Body of pancreas (tissue), 4 donors: Measurements from ENCODE around the gene SNAI3. TPM values are rescaled to one million over a fixed set of nuclear protein-coding genes. Genes with fewer than 3 reads are reported as not detected.
A peak's percentile ranks its signal among the peaks of the same experiment; 100 is the strongest.

Source experiments
- ATAC-seq: fragments of 150-250 bp; one replicate; pipeline ENCODE4 v1.9.1; 2016
- DNase-seq, 4 donors: peaks; one replicate each; pipeline ENCODE4 v3.0.0-alpha.2; 2019
- H3K27ac ChIP-seq, 4 donors: fragments of 200-600 bp; sonication (generic); 1 replicate in 3 of 4; 2 replicates in 1 of 4; pipeline versions ENCODE4 v1.5.1 to v1.6.1; 2016 to 2019; ENCODE audit warnings: mild to moderate bottlenecking in 1 of 4, mixed read lengths in 1 of 4, moderate library complexity in 1 of 4
- H3K27me3 ChIP-seq, 2 donors: fragments of 200-600 bp; sonication (generic); one replicate each; pipeline ENCODE4 v1.6.0; 2016; ENCODE audit warnings: mild to moderate bottlenecking in 1 of 2
- H3K36me3 ChIP-seq, 2 donors: fragments of 200-600 bp; sonication (generic); replicated peaks in 1 of 2; 2 replicates each; pipeline ENCODE4 v1.5.1; 2016; ENCODE audit warnings: low read depth in 2 of 2; ENCODE audit not compliant: insufficient read depth in 1 of 2
- H3K4me1 ChIP-seq: fragments of 200-600 bp; sonication (generic); one replicate; pipeline ENCODE4 v1.6.0; 2016
- H3K4me3 ChIP-seq, 2 donors: fragments of 200-600 bp; sonication (generic); 1 replicate in 1 of 2; 2 replicates in 1 of 2; pipeline ENCODE4 v1.5.1; 2016 to 2019
- H3K9me3 ChIP-seq, 3 donors: fragments of 200-600 bp; sonication (generic); 1 replicate in 2 of 3; 2 replicates in 1 of 3; pipeline ENCODE4 v1.5.1; 2016
- CTCF ChIP-seq, 7 experiments: fragments of 450-650 bp in 4 of 7; fragments of 200-600 bp in 3 of 7; sonication (generic) in 3 of 7; IDR thresholded peaks; one replicate each; pipeline ENCODE4 v1.5.1; 2016 to 2019; ENCODE audit warnings: antibody characterized with exemption in 7 of 7
- POLR2A ChIP-seq, 3 donors: fragments of 450-650 bp; IDR thresholded peaks; one replicate each; pipeline ENCODE4 v1.6.1; 2016; ENCODE audit warnings: antibody characterized with exemption in 3 of 3, mild to moderate bottlenecking in 2 of 3
- WGBS, 2 donors: methylation state at CpG; one replicate each; pipeline ENCODE4 v1.1.5; 2017; 5-methylcytosine and 5-hydroxymethylcytosine counted together
- intact Hi-C: fragments of 100-400 bp; cut with DNase I; formaldehyde crosslinking; loops from one replicate; pipeline ENCODE4 v1.15.1; 2023
- total RNA-seq, 2 donors: library from RNA; depleted of rRNA; stranded (reverse); fragments of >200 nt; gene quantifications; one replicate each; pipeline ENCODE4 v1.1.0, GENCODE V29; 2016

SNAI3 gene
- total RNA-seq, 2 donors from 2014 or later = 0.26 TPM; not detected in 1

- intact Hi-C loops = no loop called here
- ATAC-seq (peak; percentile 41), DNase-seq (peak; percentile 40 to 57 (median 46))
- TF ChIP-seq POLR2A (IDR thresholded peaks at IDR 0.05) (no peak), CTCF (IDR thresholded peaks at IDR 0.05) (no peak)
- H3K27ac ChIP-seq = peak overlapping the region; percentile 65 to 86 (median 70)
- H3K4me3 ChIP-seq = peak overlapping the region; percentile 30 to 38
- no peaks in the 10 kb centered on the region for H3K9me3 ChIP-seq
- peaks cover 31% of the 10 kb centered on the region for H3K4me1 ChIP-seq
- WGBS, 2 donors = 24 to 46% methylated on average over 20 to 37 of the region's 37 CpGs
- H3K27me3 ChIP-seq = no peaks in the 10 kb centered on the region
- no peaks in the 10 kb centered on the region for H3K36me3 ChIP-seq
Observed at GRCh38 chr16:88649924-88650748, 36.2 kb downstream of the SNAI3 start.

GRCh38 chr16:88649195-88649923 lies 36.9 kb downstream of the SNAI3 start:
- H3K9me3 ChIP-seq = no peaks in the 10 kb centered on the region
- 43 to 49% methylated on average over 10 to 20 of the region's 20 CpGs for WGBS, 2 donors
- TF ChIP-seq POLR2A (IDR thresholded peaks at IDR 0.05) = no peak
- TF ChIP-seq CTCF (IDR thresholded peaks at IDR 0.05) = no peak
- DNase-seq (peak in 2 of 4 donors; percentile 58 to 64), ATAC-seq (peak; percentile 15)
- no peak overlapping the region for H3K4me3 ChIP-seq
- peak overlapping the region; percentile 65 to 86 (median 70) for H3K27ac ChIP-seq
- no peaks in the 10 kb centered on the region for H3K36me3 ChIP-seq
- intact Hi-C loops = no loop called here
- H3K27me3 ChIP-seq = no peaks in the 10 kb centered on the region
- H3K4me1 ChIP-seq = peaks cover 31% of the 10 kb centered on the region

GRCh38 chr16:88647178-88648070 lies 38.9 kb downstream of the SNAI3 start:
- Histone ChIP-seq H3K4me1 (peaks cover 31% of the 10 kb centered on the region), H3K27me3 (no peaks in the 10 kb centered on the region), H3K4me3 (no peak overlapping the region), H3K27ac (no peak overlapping the region), H3K9me3 (no peaks in the 10 kb centered on the region), H3K36me3 (no peaks in the 10 kb centered on the region)
- WGBS, 2 donors = 87 to 93% methylated on average over 6 to 21 of the region's 22 CpGs
- TF ChIP-seq POLR2A (IDR thresholded peaks at IDR 0.05) = no peak
- DNase-seq (no peak), ATAC-seq (no peak)
- intact Hi-C loops = no loop called here

- H3K27me3 ChIP-seq = no peaks in the 10 kb centered on the region
- ATAC-seq = no peak
- H3K36me3 ChIP-seq = no peaks in the 10 kb centered on the region
- no peak overlapping the region for H3K27ac ChIP-seq
- no peak overlapping the region for H3K4me3 ChIP-seq
- no peaks in the 10 kb centered on the region for H3K9me3 ChIP-seq
- no peak for DNase-seq
- H3K4me1 ChIP-seq = peaks cover 24% of the 10 kb centered on the region
- intact Hi-C loops = no loop called here
- WGBS, 2 donors = 90% methylated on average over 12 to 28 of the region's 28 CpGs
- TF ChIP-seq CTCF (IDR thresholded peaks at IDR 0.05) = no peak
- no peak for TF ChIP-seq POLR2A (IDR thresholded peaks at IDR 0.05)
Observed at GRCh38 chr16:88646345-88647034, 39.8 kb downstream of the SNAI3 start.
